ENCODE measurements around the gene PIK3AP1.
"Not testable (repeated sequence)": the region's sequence is repeated elsewhere in the genome, so short reads cannot be mapped to it uniquely, and the experiment has no call there.

The PIK3AP1 gene

DNA sequence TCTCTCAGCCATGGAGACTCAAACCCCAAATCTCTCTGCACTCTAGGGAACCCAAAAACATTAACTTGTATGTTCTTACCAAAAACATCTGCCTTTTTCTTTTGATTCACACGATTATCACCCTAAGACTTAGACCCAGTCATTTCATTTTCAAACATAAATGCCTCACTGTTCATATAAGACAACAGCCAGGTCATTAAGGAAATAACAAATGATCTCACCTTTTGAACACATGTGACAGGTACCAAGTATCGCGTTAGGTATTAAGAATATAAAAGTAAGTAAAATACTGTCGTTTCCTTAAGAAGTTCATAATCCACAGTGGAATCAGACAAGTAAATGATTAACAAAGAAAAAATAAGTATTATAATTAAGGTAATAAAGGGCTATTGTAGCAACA is 142.3 kb downstream of the PIK3AP1 start:
- H3K9me3 ChIP-seq (ENCODE audit: low read depth, low read length): no peaks in the 10 kb centered on the region
- no peak overlapping the region for H3K9ac ChIP-seq (ENCODE audit: insufficient read length)
- H3K36me3 ChIP-seq (ENCODE audit: insufficient read depth, low read length): peaks cover 10% of the 10 kb centered on the region
- TF ChIP-seq EZH2 (IDR thresholded peaks at IDR 0.05) (no peak), POLR2AphosphoS5 (IDR thresholded peaks at IDR 0.05; ENCODE audit: borderline replicate concordance, low read depth, low read length) (no peak), FOXP2 (optimal IDR thresholded peaks at IDR 0.05; ENCODE audit: control extremely low read depth, extremely low read length, insufficient read depth) (no peak)
- H3K27ac ChIP-seq: no peak overlapping the region
- no peak overlapping the region for H3K4me3 ChIP-seq
- no peak for DNase-seq (ENCODE audit: low read depth, low spot score)

- no peak overlapping the region for H3K27ac ChIP-seq
Measured at GRCh38 chr10:96577069-96577468, 143.2 kb downstream of the PIK3AP1 start.

GRCh38 chr10:96576277-96576980 is 143.9 kb downstream of the PIK3AP1 start:
- Histone ChIP-seq H3K4me3 (no peak overlapping the region), H3K27ac (no peak overlapping the region), H3K9ac (ENCODE audit: insufficient read length) (no peak overlapping the region), H3K9me3 (ENCODE audit: low read depth, low read length) (no peaks in the 10 kb centered on the region), H3K36me3 (ENCODE audit: insufficient read depth, low read length) (peaks cover 10% of the 10 kb centered on the region)
- no peak for DNase-seq (ENCODE audit: low read depth, low spot score)
- TF ChIP-seq FOXP2 (optimal IDR thresholded peaks at IDR 0.05; ENCODE audit: control extremely low read depth, extremely low read length, insufficient read depth): no peak
- no peak for TF ChIP-seq EZH2 (IDR thresholded peaks at IDR 0.05)
- no peak for TF ChIP-seq POLR2AphosphoS5 (IDR thresholded peaks at IDR 0.05; ENCODE audit: borderline replicate concordance, low read depth, low read length)

More at GRCh38 chr10:96577069-96577468, 143.2 kb downstream of the PIK3AP1 start:
- no peaks in the 10 kb centered on the region for H3K9me3 ChIP-seq (ENCODE audit: low read depth, low read length)
- TF ChIP-seq FOXP2 (optimal IDR thresholded peaks at IDR 0.05; ENCODE audit: control extremely low read depth, extremely low read length, insufficient read depth) (no peak), EZH2 (IDR thresholded peaks at IDR 0.05) (no peak)
- H3K36me3 ChIP-seq (ENCODE audit: insufficient read depth, low read length): peaks cover 10% of the 10 kb centered on the region
- no peak for DNase-seq (ENCODE audit: low read depth, low spot score)
- H3K9ac ChIP-seq (ENCODE audit: insufficient read length): no peak overlapping the region
- no peak overlapping the region for H3K4me3 ChIP-seq

- H3K27ac ChIP-seq; H3K4me3 ChIP-seq; H3K9ac ChIP-seq (ENCODE audit: insufficient read length); H3K9me3 ChIP-seq (ENCODE audit: low read depth, low read length); DNase-seq (ENCODE audit: low read depth, low spot score): not testable (repeated sequence)
- H3K36me3 ChIP-seq (ENCODE audit: insufficient read depth, low read length): peaks cover 10% of the 10 kb centered on the region
Measured at GRCh38 chr10:96574564-96574963, 145.8 kb downstream of the PIK3AP1 start.

- Histone ChIP-seq H3K36me3 (ENCODE audit: insufficient read depth, low read length) (peaks cover 10% of the 10 kb centered on the region), H3K4me3 (no peak overlapping the region), H3K9me3 (ENCODE audit: low read depth, low read length) (no peaks in the 10 kb centered on the region), H3K27ac (no peak overlapping the region), H3K9ac (ENCODE audit: insufficient read length) (no peak overlapping the region)
- no peak for DNase-seq (ENCODE audit: low read depth, low spot score)
- TF ChIP-seq EZH2 (IDR thresholded peaks at IDR 0.05): no peak
Measured at GRCh38 chr10:96573036-96573435, 147.3 kb downstream of the PIK3AP1 start.

GRCh38 chr10:96570983-96571964 is 149.0 kb downstream of the PIK3AP1 start:
- H3K9me3 ChIP-seq (ENCODE audit: low read depth, low read length): no peaks in the 10 kb centered on the region
- no peak overlapping the region for H3K4me3 ChIP-seq
- peaks cover 6% of the 10 kb centered on the region for H3K36me3 ChIP-seq (ENCODE audit: insufficient read depth, low read length)
- no peak for DNase-seq (ENCODE audit: low read depth, low spot score)
- no peak for TF ChIP-seq FOXP2 (optimal IDR thresholded peaks at IDR 0.05; ENCODE audit: control extremely low read depth, extremely low read length, insufficient read depth)
- TF ChIP-seq POLR2AphosphoS5 (IDR thresholded peaks at IDR 0.05; ENCODE audit: borderline replicate concordance, low read depth, low read length): no peak
- TF ChIP-seq EZH2 (IDR thresholded peaks at IDR 0.05): no peak
- H3K27ac ChIP-seq: no peak overlapping the region
- H3K9ac ChIP-seq (ENCODE audit: insufficient read length): no peak overlapping the region

- TF ChIP-seq POLR2AphosphoS5 (IDR thresholded peaks at IDR 0.05; ENCODE audit: borderline replicate concordance, low read depth, low read length) (no peak), EZH2 (IDR thresholded peaks at IDR 0.05) (no peak), FOXP2 (optimal IDR thresholded peaks at IDR 0.05; ENCODE audit: control extremely low read depth, extremely low read length, insufficient read depth) (no peak)
- H3K4me3 ChIP-seq: no peak overlapping the region
- no peaks in the 10 kb centered on the region for H3K9me3 ChIP-seq (ENCODE audit: low read depth, low read length)
- no peak overlapping the region for H3K27ac ChIP-seq
- DNase-seq (ENCODE audit: low read depth, low spot score): no peak
- peaks cover 1% of the 10 kb centered on the region for H3K36me3 ChIP-seq (ENCODE audit: insufficient read depth, low read length)
- no peak overlapping the region for H3K9ac ChIP-seq (ENCODE audit: insufficient read length)
Measured at GRCh38 chr10:96570511-96570910, 149.8 kb downstream of the PIK3AP1 start.

GRCh38 chr10:96568402-96568801 is 151.9 kb downstream of the PIK3AP1 start:
- Histone ChIP-seq H3K36me3 (ENCODE audit: insufficient read depth, low read length) (no peaks in the 10 kb centered on the region; the same call in 1 of the 2 replicates), H3K4me3 (no peak overlapping the region), H3K27ac (no peak overlapping the region), H3K9me3 (ENCODE audit: low read depth, low read length) (no peaks in the 10 kb centered on the region), H3K9ac (ENCODE audit: insufficient read length) (no peak overlapping the region)
- DNase-seq (ENCODE audit: low read depth, low spot score): no peak
- TF ChIP-seq EZH2 (IDR thresholded peaks at IDR 0.05): no peak

DNA sequence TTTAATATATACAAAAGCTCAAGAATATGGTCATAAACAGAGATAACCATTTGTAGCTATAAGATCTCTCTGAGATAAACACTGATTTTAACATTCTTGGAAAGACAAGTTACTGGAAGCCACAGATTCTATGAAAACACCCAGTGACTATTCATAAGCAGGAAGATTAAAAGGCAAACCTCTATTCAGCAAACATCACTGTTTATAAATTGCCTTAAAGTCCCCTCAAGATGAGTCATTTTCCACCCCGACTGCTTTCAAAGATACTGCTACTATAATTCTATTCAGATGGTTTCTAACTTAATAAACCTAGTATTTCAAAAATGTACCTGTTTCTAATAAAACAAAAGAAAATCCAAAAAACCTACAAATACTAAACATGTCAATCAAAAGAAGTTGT is 154.5 kb downstream of the PIK3AP1 start:
- H3K36me3 ChIP-seq (ENCODE audit: insufficient read depth, low read length): no peaks in the 10 kb centered on the region; the same call in 1 of the 2 replicates
- no peak overlapping the region for H3K9ac ChIP-seq (ENCODE audit: insufficient read length)
- no peaks in the 10 kb centered on the region for H3K9me3 ChIP-seq (ENCODE audit: low read depth, low read length)
- H3K4me3 ChIP-seq: no peak overlapping the region
- DNase-seq (ENCODE audit: low read depth, low spot score): no peak
- TF ChIP-seq POLR2AphosphoS5 (IDR thresholded peaks at IDR 0.05; ENCODE audit: borderline replicate concordance, low read depth, low read length) (no peak), EZH2 (IDR thresholded peaks at IDR 0.05) (no peak), FOXP2 (optimal IDR thresholded peaks at IDR 0.05; ENCODE audit: control extremely low read depth, extremely low read length, insufficient read depth) (no peak)
- H3K27ac ChIP-seq: no peak overlapping the region

Measured in SK-N-MC (cell line).